HG03103 (cell line): ENCODE data around the gene ENOX1.

ENCODE experiments used
- ATAC-seq: cut with Tn5 transposase; IDR thresholded peaks from one replicate; pipeline ENCODE4 v1.9.1; 2021; ENCODE audit warnings: low read depth; ENCODE audit not compliant: unreplicated experiment

Gene ENOX1

GRCh38 chr13:43611281-43612273 is 175.2 kb downstream of the ENOX1 start:
- ATAC-seq = no peak

GRCh38 chr13:43608400-43609137 is 178.2 kb downstream of the ENOX1 start:
- ATAC-seq = no peak

- no peak for ATAC-seq
Measured at GRCh38 chr13:43597599-43597945, 189.2 kb downstream of the ENOX1 start.

- no peak for ATAC-seq
Measured at GRCh38 chr13:43596924-43597598, 189.7 kb downstream of the ENOX1 start.

- ATAC-seq = no peak
Measured at GRCh38 chr13:43596006-43596405, 190.8 kb downstream of the ENOX1 start.

GRCh38 chr13:43587376-43587775 is 199.4 kb downstream of the ENOX1 start:
- no peak for ATAC-seq

- ATAC-seq = no peak
Measured at GRCh38 chr13:43584751-43585150, 202.0 kb downstream of the ENOX1 start.

- ATAC-seq = no peak
Measured at GRCh38 chr13:43583321-43583720, 203.5 kb downstream of the ENOX1 start.

GRCh38 chr13:43580280-43580679 is 206.5 kb downstream of the ENOX1 start:
- ATAC-seq = no peak

GRCh38 chr13:43579321-43579720 is 207.5 kb downstream of the ENOX1 start:
- ATAC-seq = no peak

GRCh38 chr13:43574605-43575004 is 212.2 kb downstream of the ENOX1 start:
- ATAC-seq = no peak

- ATAC-seq = no peak
Measured at GRCh38 chr13:43573802-43574514, 212.8 kb downstream of the ENOX1 start.

GRCh38 chr13:43573361-43573740 is 213.4 kb downstream of the ENOX1 start:
- ATAC-seq = no peak

GRCh38 chr13:43572656-43573360 is 214.0 kb downstream of the ENOX1 start:
- no peak for ATAC-seq

GRCh38 chr13:43569658-43570057 is 217.1 kb downstream of the ENOX1 start:
- no peak for ATAC-seq

GRCh38 chr13:43567608-43568007 is 219.2 kb downstream of the ENOX1 start:
- no peak for ATAC-seq

- ATAC-seq = no peak
Measured at GRCh38 chr13:43564952-43565351, 221.8 kb downstream of the ENOX1 start.

GRCh38 chr13:43561081-43561480 is 225.7 kb downstream of the ENOX1 start:
- ATAC-seq = no peak

- ATAC-seq = no peak
Measured at GRCh38 chr13:43558939-43559338, 227.8 kb downstream of the ENOX1 start.

- no peak for ATAC-seq
Measured at GRCh38 chr13:43558326-43558725, 228.4 kb downstream of the ENOX1 start.
